SK-N-SH treated with all-trans-retinoic acid at 6 μM for 48 hours (cell line): Measurements from ENCODE around the gene FGGY.

ENCODE experiments used
- ATAC-seq: fragments of 200-7000 bp; cut with Tn5 transposase; 3 replicates; pipeline ENCODE4 v1.9.1; 2020; ENCODE audit warnings: mild to moderate bottlenecking, moderate library complexity
- ARNTL ChIP-seq: fragments of 450-650 bp; formaldehyde crosslinking; IDR thresholded peaks from 2 replicates; pipeline ENCODE4 v1.5.0; 2020; ENCODE audit warnings: low read depth, mild to moderate bottlenecking, moderate library complexity, borderline replicate concordance
- BACH2 ChIP-seq: fragments of 250-450 bp; sonication (Bioruptor Pico); IDR thresholded peaks from 2 replicates; pipeline ENCODE4 v1.9.0; 2021; ENCODE audit warnings: mild to moderate bottlenecking, borderline replicate concordance
- CSDC2 ChIP-seq: fragments of 250-450 bp; sonication (Bioruptor Pico); IDR thresholded peaks from 2 replicates; pipeline ENCODE4 v1.5.0; 2020; ENCODE audit warnings: mild to moderate bottlenecking, moderate library complexity
- CSRNP3 ChIP-seq: fragments of 250-450 bp; sonication (Bioruptor Pico); IDR thresholded peaks from 2 replicates; pipeline ENCODE4 v1.5.1; 2021; ENCODE audit warnings: mild to moderate bottlenecking, moderate library complexity
- ESRRG ChIP-seq: fragments of 250-450 bp; sonication (Bioruptor Pico); IDR thresholded peaks from 2 replicates; pipeline ENCODE4 v1.6.1; 2021; ENCODE audit warnings: mild to moderate bottlenecking
- OSR1 ChIP-seq: fragments of 250-450 bp; sonication (Bioruptor Pico); IDR thresholded peaks from 2 replicates; pipeline ENCODE4 v1.8.0; 2022; ENCODE audit warnings: moderate library complexity, mild to moderate bottlenecking, inconsistent platforms
- PPARA ChIP-seq: fragments of 250-450 bp; sonication (Bioruptor Pico); IDR thresholded peaks from 2 replicates; pipeline ENCODE4 v1.5.0; 2020; ENCODE audit warnings: mild to moderate bottlenecking, borderline replicate concordance
- RARB ChIP-seq: fragments of 250-450 bp; sonication (Bioruptor Pico); IDR thresholded peaks from 2 replicates; pipeline ENCODE4 v1.8.0; 2021; ENCODE audit warnings: mild to moderate bottlenecking, moderate library complexity
- SNAI2 ChIP-seq: fragments of 250-450 bp; sonication (Bioruptor Pico); IDR thresholded peaks from 2 replicates; pipeline ENCODE4 v1.5.0; 2020; ENCODE audit warnings: mild to moderate bottlenecking, moderate library complexity
- TOX ChIP-seq: fragments of 250-450 bp; sonication (Bioruptor Pico); IDR thresholded peaks from 2 replicates; pipeline ENCODE4 v1.8.0; 2021; ENCODE audit warnings: mild to moderate bottlenecking, moderate library complexity, borderline replicate concordance
- ZC3H10 ChIP-seq: fragments of 250-450 bp; sonication (Bioruptor Pico); IDR thresholded peaks from 2 replicates; pipeline ENCODE4 v1.5.1; 2021; ENCODE audit warnings: mild to moderate bottlenecking, moderate library complexity
- ZFP3 ChIP-seq: fragments of 250-450 bp; sonication (Bioruptor Pico); IDR thresholded peaks from 2 replicates; pipeline ENCODE4 v1.5.0; 2020; ENCODE audit warnings: mild to moderate bottlenecking, moderate library complexity
- ZFP30 ChIP-seq: fragments of 450-650 bp; formaldehyde crosslinking; IDR thresholded peaks from 2 replicates; pipeline ENCODE4 v1.5.0; 2022; ENCODE audit warnings: mild to moderate bottlenecking, moderate library complexity
- ZNF565 ChIP-seq: fragments of 450-650 bp; formaldehyde crosslinking; conservative IDR thresholded peaks from 2 replicates; pipeline ENCODE4 v1.5.0; 2020; ENCODE audit warnings: low read depth, mild to moderate bottlenecking, moderate library complexity
- ZNF70 ChIP-seq: fragments of 450-650 bp; formaldehyde crosslinking; IDR thresholded peaks from 2 replicates; pipeline ENCODE4 v1.5.0; 2020; ENCODE audit warnings: mild to moderate bottlenecking, moderate library complexity
- ZNF8 ChIP-seq: fragments of 450-650 bp; formaldehyde crosslinking; IDR thresholded peaks from 2 replicates; pipeline ENCODE4 v1.5.0; 2020; ENCODE audit warnings: mild to moderate bottlenecking, moderate library complexity
- TF ChIP-seq, protein P1 (sequence below): fragments of 250-450 bp; sonication (Bioruptor Pico); IDR thresholded peaks from 2 replicates; pipeline ENCODE4 v1.5.1; 2020; ENCODE audit warnings: low read depth, mild to moderate bottlenecking, moderate library complexity
- TF ChIP-seq, protein P2 (sequence below): fragments of 250-450 bp; sonication (Bioruptor Pico); IDR thresholded peaks from 2 replicates; pipeline ENCODE4 v1.8.0; 2021; ENCODE audit warnings: low read depth, mild to moderate bottlenecking, moderate library complexity, borderline replicate concordance
- TF ChIP-seq, protein P3 (sequence below): fragments of 250-450 bp; sonication (Bioruptor Pico); IDR thresholded peaks from 2 replicates; pipeline ENCODE4 v1.5.0; 2020; ENCODE audit warnings: mild to moderate bottlenecking, moderate library complexity
- TF ChIP-seq, protein P4 (sequence below): fragments of 250-450 bp; sonication (Bioruptor Pico); IDR thresholded peaks from 2 replicates; pipeline ENCODE4 v1.8.0; 2020; ENCODE audit warnings: mild to moderate bottlenecking, moderate library complexity, borderline replicate concordance

FGGY gene

DNA sequence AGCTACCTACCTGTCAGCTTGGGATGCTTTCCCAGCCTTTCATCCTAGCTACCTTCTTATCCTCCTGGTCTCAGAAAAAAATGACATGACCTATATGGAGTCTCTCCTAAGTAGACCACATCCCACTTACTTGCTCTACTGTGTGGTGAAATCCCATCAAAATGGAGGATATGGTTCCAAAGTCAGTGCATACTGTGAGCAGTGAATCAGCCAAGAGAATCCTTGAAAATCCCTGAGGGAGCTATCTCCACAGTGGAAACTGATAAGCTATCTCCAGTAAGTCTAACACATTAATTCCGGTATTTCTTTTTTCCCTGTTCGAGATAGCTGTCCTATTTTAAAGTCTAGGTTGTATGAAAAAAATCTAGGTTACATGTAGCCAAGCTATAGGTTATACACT lies 189.7 kb downstream of the FGGY start (continued):
- TF ChIP-seq ZNF565 (CRISPR knock-in tag) (no peak), RARB (CRISPR knock-in tag) (no peak), ARNTL (CRISPR knock-in tag) (no peak), ZC3H10 (no peak)
- TF ChIP-seq, protein P1, sequence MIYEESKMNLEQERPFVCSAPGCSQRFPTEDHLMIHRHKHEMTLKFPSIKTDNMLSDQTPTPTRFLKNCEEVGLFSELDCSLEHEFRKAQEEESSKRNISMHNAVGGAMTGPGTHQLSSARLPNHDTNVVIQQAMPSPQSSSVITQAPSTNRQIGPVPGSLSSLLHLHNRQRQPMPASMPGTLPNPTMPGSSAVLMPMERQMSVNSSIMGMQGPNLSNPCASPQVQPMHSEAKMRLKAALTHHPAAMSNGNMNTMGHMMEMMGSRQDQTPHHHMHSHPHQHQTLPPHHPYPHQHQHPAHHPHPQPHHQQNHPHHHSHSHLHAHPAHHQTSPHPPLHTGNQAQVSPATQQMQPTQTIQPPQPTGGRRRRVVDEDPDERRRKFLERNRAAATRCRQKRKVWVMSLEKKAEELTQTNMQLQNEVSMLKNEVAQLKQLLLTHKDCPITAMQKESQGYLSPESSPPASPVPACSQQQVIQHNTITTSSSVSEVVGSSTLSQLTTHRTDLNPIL (CRISPR knock-in tag), result no peak

- TF ChIP-seq TOX (CRISPR knock-in tag), result no peak
- TF ChIP-seq, protein P2, sequence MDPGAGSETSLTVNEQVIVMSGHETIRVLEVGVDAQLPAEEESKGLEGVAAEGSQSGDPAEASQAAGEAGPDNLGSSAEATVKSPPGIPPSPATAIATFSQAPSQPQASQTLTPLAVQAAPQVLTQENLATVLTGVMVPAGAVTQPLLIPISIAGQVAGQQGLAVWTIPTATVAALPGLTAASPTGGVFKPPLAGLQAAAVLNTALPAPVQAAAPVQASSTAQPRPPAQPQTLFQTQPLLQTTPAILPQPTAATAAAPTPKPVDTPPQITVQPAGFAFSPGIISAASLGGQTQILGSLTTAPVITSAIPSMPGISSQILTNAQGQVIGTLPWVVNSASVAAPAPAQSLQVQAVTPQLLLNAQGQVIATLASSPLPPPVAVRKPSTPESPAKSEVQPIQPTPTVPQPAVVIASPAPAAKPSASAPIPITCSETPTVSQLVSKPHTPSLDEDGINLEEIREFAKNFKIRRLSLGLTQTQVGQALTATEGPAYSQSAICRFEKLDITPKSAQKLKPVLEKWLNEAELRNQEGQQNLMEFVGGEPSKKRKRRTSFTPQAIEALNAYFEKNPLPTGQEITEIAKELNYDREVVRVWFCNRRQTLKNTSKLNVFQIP (CRISPR knock-in tag), result no peak
- TF ChIP-seq ZFP30 (CRISPR knock-in tag), result no peak
- no peak for TF ChIP-seq BACH2
- no peak for TF ChIP-seq CSRNP3 (CRISPR knock-in tag)
- TF ChIP-seq PPARA (CRISPR knock-in tag), result no peak
- no peak for TF ChIP-seq RARB (CRISPR knock-in tag)
- no peak for TF ChIP-seq ZFP3 (CRISPR knock-in tag)
- no peak for TF ChIP-seq ZC3H10
- TF ChIP-seq, protein P1 (CRISPR knock-in tag), result no peak
- no peak for TF ChIP-seq ESRRG (CRISPR knock-in tag)
- TF ChIP-seq, protein P3, sequence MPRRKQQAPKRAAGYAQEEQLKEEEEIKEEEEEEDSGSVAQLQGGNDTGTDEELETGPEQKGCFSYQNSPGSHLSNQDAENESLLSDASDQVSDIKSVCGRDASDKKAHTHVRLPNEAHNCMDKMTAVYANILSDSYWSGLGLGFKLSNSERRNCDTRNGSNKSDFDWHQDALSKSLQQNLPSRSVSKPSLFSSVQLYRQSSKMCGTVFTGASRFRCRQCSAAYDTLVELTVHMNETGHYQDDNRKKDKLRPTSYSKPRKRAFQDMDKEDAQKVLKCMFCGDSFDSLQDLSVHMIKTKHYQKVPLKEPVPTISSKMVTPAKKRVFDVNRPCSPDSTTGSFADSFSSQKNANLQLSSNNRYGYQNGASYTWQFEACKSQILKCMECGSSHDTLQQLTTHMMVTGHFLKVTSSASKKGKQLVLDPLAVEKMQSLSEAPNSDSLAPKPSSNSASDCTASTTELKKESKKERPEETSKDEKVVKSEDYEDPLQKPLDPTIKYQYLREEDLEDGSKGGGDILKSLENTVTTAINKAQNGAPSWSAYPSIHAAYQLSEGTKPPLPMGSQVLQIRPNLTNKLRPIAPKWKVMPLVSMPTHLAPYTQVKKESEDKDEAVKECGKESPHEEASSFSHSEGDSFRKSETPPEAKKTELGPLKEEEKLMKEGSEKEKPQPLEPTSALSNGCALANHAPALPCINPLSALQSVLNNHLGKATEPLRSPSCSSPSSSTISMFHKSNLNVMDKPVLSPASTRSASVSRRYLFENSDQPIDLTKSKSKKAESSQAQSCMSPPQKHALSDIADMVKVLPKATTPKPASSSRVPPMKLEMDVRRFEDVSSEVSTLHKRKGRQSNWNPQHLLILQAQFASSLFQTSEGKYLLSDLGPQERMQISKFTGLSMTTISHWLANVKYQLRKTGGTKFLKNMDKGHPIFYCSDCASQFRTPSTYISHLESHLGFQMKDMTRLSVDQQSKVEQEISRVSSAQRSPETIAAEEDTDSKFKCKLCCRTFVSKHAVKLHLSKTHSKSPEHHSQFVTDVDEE (CRISPR knock-in tag), result no peak
- TF ChIP-seq, protein P4, sequence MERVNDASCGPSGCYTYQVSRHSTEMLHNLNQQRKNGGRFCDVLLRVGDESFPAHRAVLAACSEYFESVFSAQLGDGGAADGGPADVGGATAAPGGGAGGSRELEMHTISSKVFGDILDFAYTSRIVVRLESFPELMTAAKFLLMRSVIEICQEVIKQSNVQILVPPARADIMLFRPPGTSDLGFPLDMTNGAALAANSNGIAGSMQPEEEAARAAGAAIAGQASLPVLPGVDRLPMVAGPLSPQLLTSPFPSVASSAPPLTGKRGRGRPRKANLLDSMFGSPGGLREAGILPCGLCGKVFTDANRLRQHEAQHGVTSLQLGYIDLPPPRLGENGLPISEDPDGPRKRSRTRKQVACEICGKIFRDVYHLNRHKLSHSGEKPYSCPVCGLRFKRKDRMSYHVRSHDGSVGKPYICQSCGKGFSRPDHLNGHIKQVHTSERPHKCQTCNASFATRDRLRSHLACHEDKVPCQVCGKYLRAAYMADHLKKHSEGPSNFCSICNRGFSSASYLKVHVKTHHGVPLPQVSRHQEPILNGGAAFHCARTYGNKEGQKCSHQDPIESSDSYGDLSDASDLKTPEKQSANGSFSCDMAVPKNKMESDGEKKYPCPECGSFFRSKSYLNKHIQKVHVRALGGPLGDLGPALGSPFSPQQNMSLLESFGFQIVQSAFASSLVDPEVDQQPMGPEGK (CRISPR knock-in tag), result no peak
- no peak for TF ChIP-seq SNAI2
- TF ChIP-seq ZNF8 (CRISPR knock-in tag), result no peak
- TF ChIP-seq ZNF70, result no peak
- no peak for TF ChIP-seq ARNTL (CRISPR knock-in tag)
- TF ChIP-seq ZNF565 (CRISPR knock-in tag), result no peak
- TF ChIP-seq CSDC2 (CRISPR knock-in tag), result no peak
- TF ChIP-seq OSR1 (CRISPR knock-in tag), result no peak
- peak; percentile 65; the same call in 2 of the 3 replicates for ATAC-seq
Measured at GRCh38 chr1:59487335-59488031, 190.6 kb downstream of the FGGY start.
